Measurements from ENCODE around the gene GRID1.
"Not testable (repeated sequence)": the region's sequence is repeated elsewhere in the genome, so short reads cannot be mapped to it uniquely, and the experiment has no call there.

GRID1 gene

DNA sequence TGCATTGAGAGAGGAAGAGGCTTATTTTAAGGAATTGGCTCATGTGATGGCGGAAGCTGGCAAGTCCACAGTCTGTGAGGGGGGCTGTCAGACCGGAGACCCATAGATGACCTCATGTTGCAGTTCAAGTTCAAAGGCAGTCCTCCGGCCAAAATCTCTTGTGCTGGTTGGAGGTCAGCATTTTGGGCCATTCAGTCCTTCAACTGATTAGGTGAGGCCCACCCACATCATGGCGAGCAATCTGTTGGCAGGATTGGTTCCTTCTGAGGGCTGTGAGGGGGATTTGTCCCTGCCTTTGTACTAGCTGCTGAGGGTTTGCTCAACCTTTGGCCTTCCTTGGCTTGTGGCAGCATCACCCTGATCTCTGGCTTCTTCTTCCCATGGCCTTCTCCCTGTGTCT, 290.1 kb downstream of the GRID1 start:
- not testable (repeated sequence) for DNase-seq (ENCODE audit: insufficient read length, low spot score); FAIRE-seq

- FAIRE-seq: no peak
- DNase-seq (ENCODE audit: insufficient read length, low spot score): no peak
Measured at GRCh38 chr10:86075512-86075911, 291.1 kb downstream of the GRID1 start.

GRCh38 chr10:86074294-86074693, 292.3 kb downstream of the GRID1 start:
- FAIRE-seq: no peak
- no peak for DNase-seq (ENCODE audit: insufficient read length, low spot score)

DNA sequence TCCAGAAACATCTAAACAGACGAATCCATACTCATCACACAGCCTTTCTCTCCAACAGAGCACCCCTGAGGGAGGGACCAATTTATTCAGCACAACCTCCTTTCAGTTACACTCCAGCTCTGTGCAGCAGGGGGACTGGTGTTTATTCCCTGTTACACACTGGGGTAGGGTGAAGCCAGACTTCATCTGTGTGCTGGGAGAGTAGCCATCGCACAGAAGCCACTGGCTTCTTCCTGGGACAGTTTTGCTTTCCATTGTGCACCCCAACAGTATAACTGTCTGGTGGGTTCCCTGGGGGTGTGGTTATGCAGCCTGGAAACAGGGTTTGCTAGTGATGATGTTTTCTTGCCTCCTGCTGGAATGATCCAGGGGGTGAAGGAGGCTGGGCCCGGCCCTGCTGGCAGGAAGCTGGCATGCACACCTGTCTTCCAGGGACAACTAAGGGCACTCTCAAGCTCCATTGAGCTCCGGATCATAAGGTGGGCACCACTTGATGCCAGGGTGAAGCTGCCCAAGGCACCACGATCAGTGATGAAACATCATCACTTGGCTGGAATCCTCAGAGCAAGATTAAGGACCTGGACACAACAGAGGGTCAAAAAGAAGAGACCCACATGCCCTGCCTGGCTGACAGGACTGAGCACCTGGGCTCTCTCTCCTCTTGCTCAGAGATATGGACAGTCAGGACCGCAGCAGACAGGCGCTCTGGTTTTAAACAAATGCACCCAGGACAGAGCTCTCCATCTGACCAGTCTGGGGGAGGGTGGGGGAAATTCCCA, 293.2 kb downstream of the GRID1 start:
- FAIRE-seq (no peak), DNase-seq (ENCODE audit: insufficient read length, low spot score) (no peak)

DNA sequence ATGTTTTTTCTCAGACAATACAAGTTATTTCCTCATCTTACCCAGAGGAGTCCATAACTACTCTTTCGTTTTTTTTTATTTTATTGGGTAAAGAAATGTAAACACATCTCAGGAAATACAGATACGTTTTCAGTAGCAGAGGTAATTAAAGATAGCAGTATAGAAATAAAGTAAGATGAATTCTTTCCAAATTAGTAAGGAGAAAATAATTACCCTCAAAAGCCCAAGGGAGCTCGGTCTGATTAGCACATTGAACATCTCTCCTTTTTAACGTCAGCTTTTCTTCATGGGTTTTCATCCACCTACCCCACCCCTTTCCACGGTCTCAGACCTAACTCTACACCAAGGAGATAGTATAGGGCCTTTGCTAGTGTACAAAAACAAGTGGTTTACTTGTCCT, 294.2 kb downstream of the GRID1 start:
- DNase-seq (ENCODE audit: insufficient read length, low spot score): no peak
- no peak for FAIRE-seq

DNA sequence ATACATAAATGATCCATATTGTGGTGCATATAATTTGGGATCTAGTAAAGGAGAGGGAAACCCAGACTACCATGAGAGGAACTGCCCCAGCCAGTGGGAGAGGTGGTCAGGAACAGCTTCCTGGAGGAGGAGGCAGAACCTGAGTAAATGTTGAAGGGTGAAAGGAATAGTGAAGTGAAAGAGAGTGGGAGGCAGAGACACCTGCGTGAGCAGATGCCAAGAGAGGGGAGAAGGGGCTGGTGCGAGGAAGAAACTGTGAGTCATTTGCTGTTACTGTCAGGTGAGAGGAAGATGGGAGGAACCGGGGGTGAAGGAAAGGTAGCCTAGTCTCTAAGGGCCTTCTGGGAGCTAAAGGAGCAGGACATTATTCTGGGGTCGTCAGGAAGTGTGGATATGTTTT, 294.8 kb downstream of the GRID1 start:
- FAIRE-seq: no peak
- DNase-seq (ENCODE audit: insufficient read length, low spot score): no peak

DNA sequence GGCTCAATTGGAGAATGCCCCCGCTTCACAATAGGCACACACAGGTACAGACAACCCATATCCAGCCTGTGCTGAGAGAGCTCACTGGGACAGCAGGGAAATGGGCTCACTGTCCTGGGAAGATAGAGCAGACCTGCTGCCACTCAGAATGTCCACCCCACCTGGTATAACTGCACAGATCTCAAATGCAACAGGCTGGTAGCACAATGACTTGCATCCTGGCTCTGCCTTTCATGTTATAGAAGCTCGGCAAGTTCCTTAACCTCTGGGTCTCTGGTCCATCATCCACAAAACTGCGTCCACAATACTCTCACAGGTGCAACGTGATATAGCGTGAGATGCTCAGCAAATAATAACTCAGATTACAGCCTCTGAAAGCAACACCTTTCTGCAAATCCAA, 295.4 kb downstream of the GRID1 start:
- FAIRE-seq (no peak), DNase-seq (ENCODE audit: insufficient read length, low spot score) (no peak)

DNA sequence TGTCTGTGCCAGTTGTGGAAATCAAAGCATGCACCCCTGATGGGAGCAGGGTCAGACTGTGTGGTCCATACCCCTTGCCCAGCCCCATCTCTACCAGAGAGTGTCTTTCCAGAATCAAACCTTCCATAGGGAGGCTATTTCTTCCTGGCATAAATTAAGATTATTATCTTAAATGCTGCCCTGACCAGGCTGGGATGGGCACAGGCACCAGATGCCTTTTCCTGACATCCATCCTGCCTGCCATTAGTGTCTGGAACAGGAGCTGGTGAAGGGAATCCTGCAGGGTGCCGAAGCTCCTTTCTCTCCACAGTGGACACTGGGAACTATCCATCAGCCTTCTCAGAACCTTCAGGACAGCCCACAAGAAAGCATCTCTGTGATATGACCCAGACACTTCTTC, 296.3 kb downstream of the GRID1 start:
- DNase-seq (ENCODE audit: insufficient read length, low spot score) (no peak), FAIRE-seq (no peak)

DNA sequence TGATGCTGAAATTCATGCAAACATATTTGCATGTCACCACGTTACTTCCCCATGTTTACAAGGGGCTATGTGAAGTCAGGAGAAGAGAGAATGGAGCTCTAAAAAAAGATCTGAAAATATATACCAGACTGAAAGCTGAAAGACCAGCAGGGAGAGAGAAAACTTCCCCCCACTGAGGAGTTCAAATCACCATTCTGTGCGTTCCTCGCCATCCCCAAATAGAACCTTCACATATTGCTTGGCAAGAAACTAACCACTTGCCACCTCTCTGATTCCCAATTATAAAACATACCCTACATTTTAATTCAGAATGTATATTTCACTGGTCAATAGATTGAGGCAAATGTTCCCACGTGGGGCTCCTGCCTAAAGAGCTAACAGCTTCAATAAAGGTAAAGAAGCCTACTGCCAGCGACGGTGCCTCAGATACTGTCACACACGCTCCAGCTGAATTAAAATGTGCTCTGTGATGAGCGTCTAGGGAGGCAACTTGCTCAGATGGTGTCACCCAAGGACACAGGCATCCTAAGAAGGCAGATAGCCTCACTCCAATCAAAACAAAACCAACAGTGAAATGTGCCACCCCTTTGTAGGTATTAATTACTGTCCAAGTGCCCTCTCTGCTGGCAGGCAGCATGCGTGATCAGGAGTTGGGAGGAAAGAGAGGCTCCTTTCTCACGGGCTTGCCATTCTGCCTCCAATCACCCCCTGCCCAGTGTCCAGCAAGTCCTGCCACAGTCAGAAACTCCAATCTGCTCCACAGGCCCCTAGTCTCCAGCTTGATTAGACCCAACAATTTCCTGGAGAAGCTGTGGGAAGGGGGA, 298.2 kb downstream of the GRID1 start:
- FAIRE-seq (no peak), DNase-seq (ENCODE audit: insufficient read length, low spot score) (no peak)

DNA sequence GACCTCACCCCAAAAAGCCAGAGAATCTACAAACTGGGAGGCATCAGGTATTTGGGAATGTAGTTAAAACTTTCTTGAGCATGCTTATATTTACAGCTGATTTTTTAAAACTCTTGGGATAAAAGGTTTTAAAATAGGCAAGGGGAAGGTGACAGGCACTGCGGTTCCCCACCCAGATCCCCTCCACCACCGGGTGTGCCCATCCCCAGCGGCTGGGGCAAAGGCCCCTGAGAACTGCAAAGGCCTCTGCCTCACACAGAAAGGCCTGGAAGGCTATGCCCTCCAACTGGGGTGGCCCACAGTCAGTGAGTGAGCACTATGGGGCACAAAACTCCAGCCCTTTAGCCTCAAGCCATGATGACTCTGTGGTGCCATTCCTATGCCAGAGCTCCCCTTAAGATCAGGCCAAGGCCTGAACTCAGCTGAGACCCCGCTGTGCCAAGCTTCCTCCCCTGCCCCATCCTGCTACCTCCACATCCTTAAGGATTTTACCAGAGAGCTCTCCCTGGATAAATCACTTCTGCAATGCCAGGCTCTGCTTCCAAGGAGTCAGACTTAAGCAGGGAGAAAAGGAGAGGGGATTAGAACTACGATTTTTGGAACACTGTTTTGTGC, 299.1 kb downstream of the GRID1 start:
- no peak for DNase-seq (ENCODE audit: insufficient read length, low spot score)
- no peak for FAIRE-seq

DNA sequence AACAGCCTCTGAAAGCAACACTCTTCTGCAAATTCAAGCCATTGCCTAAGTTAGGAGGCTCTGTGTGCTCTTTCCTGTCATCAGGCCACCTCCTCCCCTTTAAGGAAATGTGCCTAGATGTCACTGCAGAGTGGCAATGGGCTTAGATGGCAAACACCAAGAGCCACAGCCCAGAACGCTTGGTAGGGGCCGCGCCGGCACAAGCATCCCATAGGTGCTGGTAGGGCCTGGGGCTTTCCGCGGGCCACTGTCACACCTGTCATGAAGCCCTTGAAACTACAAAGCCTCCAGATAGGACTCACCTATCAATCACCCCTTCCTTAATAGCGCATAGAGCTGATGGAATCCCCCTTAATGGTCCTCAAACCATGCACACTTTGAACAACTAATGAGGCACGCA, 299.9 kb downstream of the GRID1 start:
- FAIRE-seq (no peak), DNase-seq (ENCODE audit: insufficient read length, low spot score) (no peak)

- no peak for FAIRE-seq
Measured at GRCh38 chr10:86065711-86066251, 300.8 kb downstream of the GRID1 start.

GRCh38 chr10:86064931-86065662, 301.5 kb downstream of the GRID1 start:
- DNase-seq (ENCODE audit: insufficient read length, low spot score) (no peak), FAIRE-seq (no peak)

More at GRCh38 chr10:86065711-86066251, 300.8 kb downstream of the GRID1 start:
- no peak for DNase-seq (ENCODE audit: insufficient read length, low spot score)

- DNase-seq (ENCODE audit: insufficient read length, low spot score): no peak
- no peak for FAIRE-seq
Measured at GRCh38 chr10:86064219-86064618, 302.4 kb downstream of the GRID1 start.

DNA sequence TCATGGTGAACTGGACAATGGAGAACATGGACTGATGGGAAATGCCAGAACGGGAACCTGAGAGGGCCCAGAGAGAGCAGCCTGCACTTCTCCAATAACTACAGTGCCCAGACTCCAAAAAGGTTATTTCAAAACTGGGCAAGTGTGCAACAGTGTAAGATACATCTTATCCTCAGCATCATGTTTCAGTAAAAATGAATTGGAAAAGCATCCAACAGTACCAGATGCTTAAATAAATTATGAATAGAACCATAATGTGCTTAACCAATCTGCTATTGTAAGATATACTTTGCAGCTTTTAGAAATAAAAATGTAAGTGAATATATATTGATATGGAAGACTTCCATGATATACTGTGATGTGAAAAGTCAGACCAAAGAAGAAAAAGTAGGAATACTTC, 303.3 kb downstream of the GRID1 start:
- DNase-seq (ENCODE audit: insufficient read length, low spot score) (no peak), FAIRE-seq (no peak)

- DNase-seq (ENCODE audit: insufficient read length, low spot score) (no peak), FAIRE-seq (no peak)
Measured at GRCh38 chr10:86062647-86063145, 303.9 kb downstream of the GRID1 start.

GRCh38 chr10:86062198-86062550, 304.4 kb downstream of the GRID1 start:
- FAIRE-seq: no peak

DNA sequence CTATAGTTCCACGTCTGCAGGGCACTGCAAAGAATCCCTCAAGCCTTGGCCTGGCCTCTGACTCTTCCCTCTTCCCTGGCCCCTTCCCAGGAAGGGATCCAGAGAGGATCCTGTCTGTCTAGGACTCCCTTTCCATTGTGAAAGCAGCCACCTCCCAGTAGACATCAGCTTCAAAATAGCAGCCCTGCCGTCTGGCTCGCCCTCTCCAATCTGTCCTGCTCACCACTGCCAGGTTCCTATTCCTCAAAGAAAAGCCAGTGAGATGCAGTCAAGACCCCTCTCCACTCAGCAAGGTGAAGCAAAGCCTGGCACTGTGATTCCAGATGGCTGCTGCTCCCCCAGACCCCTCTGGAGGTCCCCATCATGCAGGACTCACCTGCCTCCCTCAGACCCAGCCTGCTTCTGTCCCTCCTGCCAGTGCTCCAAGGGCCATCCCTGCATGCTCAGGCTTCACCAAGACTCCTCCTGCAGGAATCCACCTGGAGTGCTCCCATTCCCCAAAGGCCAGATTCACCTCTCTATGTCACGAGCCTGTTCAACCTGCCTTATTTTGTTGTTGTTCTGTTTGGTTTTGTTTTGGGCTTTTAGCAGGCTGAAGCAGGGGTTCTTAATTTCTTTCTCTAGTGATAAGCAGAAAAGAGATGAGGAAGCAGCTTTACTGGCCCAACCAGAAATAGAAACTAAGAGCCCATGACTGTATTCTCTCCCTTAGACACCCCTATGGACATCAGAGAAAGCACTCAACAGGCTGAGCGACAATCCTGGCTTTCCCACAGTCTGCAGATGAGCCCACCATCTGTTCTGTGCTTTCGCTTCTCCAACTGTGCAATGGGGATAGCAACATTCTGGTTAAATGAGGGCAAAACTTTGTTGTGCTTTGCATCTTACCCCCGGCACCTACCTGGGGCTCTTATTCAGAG, 305.1 kb downstream of the GRID1 start:
- FAIRE-seq (no peak), DNase-seq (ENCODE audit: insufficient read length, low spot score) (no peak)

More at GRCh38 chr10:86062198-86062550, 304.4 kb downstream of the GRID1 start:
- DNase-seq (ENCODE audit: insufficient read length, low spot score): no peak

Measured in HTR-8/SVneo (cell line).